ENCODE measurements around the gene LCP1. TPM values are rescaled to one million over a fixed set of nuclear protein-coding genes. Genes with fewer than 3 reads are reported as not detected.

Gene LCP1
- total and polyA plus RNA-seq, 8 donors: 13.5 to 401 (median 20.4) TPM

- DNase-seq: no peak
- TF ChIP-seq CTCF (IDR thresholded peaks at IDR 0.05): no peak
These were observed 36.8 kb downstream of the LCP1 start for GRCh38 chr13:46145135-46145534.

DNA sequence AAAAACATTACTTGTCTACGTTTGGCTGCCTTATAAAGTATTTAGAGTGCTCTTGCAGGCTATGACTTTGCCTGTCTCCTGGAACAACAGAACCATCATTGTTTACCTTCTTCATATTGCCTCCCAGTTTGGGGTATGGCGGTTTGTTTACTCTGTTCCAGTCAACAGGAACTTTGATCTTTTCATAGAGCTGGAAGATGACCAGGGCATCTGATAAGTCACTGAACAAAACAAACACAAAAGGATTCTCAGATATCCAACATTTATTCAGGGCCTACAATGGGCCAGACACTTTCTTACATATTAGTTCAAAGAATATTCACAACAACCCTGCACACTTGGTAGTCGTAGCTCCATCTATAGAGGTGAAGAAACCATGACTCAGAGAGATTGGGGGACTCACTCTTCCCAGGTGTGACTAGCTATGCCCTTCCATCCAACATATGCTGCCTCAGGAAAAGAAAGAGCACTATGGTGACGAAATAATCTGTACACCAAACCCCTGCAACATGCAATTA lies 38.7 kb downstream of the LCP1 start:
- intact Hi-C loops (cut with DNase I): no loop called here
- Histone ChIP-seq H3K4me3 (no peak overlapping the region), H3K36me3 (peaks cover 0 to 98% of the 10 kb centered on the region in 2 donors), H3K27ac (no peak overlapping the region), H3K9me3 (no peaks in the 10 kb centered on the region), H3K27me3 (no peaks in the 10 kb centered on the region), H3K4me1 (no peaks in the 10 kb centered on the region)
- ATAC-seq: no peak
- no peak for DNase-seq
- TF ChIP-seq CTCF (IDR thresholded peaks at IDR 0.05): no peak

More at GRCh38 chr13:46145135-46145534, 36.8 kb downstream of the LCP1 start:
- Histone ChIP-seq H3K4me1 (no peaks in the 10 kb centered on the region), H3K9me3 (no peaks in the 10 kb centered on the region), H3K27me3 (no peaks in the 10 kb centered on the region), H3K27ac (no peak overlapping the region), H3K4me3 (no peak overlapping the region), H3K36me3 (peaks cover 0 to 98% of the 10 kb centered on the region in 2 donors)
- intact Hi-C loops (cut with DNase I): no loop called here
- no peak for ATAC-seq

DNA sequence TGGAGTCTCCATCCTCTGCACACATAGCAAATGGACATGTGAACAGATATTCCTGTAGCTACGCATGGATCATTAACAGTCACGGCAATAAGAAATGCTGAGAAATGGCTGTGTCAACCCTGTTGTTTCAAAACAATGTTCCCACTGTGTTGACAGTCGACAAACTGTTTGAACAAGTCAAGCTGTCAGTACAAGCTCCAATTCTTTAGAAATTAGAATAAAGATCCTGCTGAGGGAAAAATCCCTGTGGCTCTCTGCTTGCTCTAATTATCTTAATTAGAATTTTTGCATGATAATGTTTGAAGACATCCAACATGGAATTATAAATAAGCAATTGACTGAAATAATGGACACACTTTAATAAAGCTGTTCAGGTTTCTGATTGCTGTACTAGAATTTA lies 39.2 kb downstream of the LCP1 start:
- H3K9me3 ChIP-seq: no peaks in the 10 kb centered on the region
- intact Hi-C loops (cut with DNase I): no loop called here
- DNase-seq (no peak), ATAC-seq (no peak)
- H3K4me3 ChIP-seq: no peak overlapping the region
- TF ChIP-seq CTCF (IDR thresholded peaks at IDR 0.05): no peak
- no peaks in the 10 kb centered on the region for H3K4me1 ChIP-seq
- no peaks in the 10 kb centered on the region for H3K27me3 ChIP-seq
- no peak overlapping the region for H3K27ac ChIP-seq
- peaks cover 0 to 98% of the 10 kb centered on the region in 2 donors for H3K36me3 ChIP-seq

DNA sequence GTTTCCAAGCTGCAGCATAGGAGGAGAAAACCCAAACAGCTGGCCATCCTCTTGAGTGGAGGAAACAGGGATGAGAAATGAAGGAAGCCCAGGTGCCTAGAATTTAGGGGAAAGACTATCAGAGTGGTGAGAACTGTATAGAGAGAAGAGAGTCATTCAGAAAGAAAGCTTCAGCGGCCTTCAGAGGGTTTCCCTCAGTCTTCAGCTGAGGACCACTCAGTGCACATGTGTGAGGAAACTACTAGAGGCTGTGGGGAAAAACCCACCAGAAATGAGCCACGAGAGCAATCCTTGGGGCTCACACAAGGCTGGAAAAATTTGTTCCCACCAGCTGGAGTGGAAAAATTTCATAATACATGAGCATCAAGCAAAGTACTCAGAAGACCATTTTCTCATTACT lies 41.9 kb downstream of the LCP1 start:
- TF ChIP-seq CTCF (IDR thresholded peaks at IDR 0.05): no peak
- Histone ChIP-seq H3K36me3 (peaks cover 0 to 99% of the 10 kb centered on the region in 2 donors), H3K4me1 (no peaks in the 10 kb centered on the region), H3K4me3 (no peak overlapping the region), H3K27ac (no peak overlapping the region), H3K9me3 (no peaks in the 10 kb centered on the region), H3K27me3 (no peaks in the 10 kb centered on the region)
- DNase-seq: no peak
- ATAC-seq: no peak
- intact Hi-C loops (cut with DNase I): no loop called here

DNA sequence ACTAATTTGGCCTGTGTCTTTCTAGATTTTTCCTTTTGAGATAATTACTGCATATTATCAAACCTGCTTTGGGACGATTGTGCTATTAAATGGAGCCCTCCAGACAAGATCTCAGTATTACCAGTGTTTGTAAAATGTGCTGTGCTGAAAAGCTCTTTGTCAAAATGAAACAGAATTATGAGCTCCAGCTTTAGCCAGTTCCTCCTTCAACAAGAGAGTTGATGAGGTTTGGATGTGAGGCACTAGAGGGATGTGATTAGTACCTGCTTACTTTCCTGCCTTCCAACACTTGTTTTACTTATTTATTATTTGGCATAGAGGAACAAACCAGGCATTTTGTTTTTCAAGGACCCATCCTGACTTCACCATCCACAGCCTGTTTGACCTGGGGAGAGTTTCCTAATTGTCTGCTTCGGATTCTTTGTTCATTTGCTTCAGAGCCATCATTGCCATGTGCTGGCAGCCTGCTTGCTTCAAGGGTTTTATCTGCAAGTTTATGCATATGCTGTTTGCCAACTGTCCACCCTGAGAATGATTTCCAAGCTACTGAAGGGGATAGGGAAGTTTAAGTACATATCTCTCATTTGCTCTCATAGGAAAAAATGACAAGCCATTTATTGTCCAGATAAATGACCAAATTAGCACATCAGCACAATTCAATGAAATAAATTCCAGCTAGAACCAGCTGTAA lies 44.2 kb downstream of the LCP1 start:
- H3K27ac ChIP-seq: no peak overlapping the region
- ATAC-seq (no peak), DNase-seq (no peak)
- no peaks in the 10 kb centered on the region for H3K4me1 ChIP-seq
- intact Hi-C loops (cut with DNase I): no loop called here
- H3K4me3 ChIP-seq: no peak overlapping the region
- H3K36me3 ChIP-seq: peaks cover 0 to 98% of the 10 kb centered on the region in 2 donors
- H3K9me3 ChIP-seq: no peaks in the 10 kb centered on the region
- no peaks in the 10 kb centered on the region for H3K27me3 ChIP-seq
- TF ChIP-seq CTCF (IDR thresholded peaks at IDR 0.05): no peak

All from left lung (tissue), 10 donors.